H9 (cell line): ENCODE data around the gene ZNF626. TPM values are rescaled to one million over a fixed set of nuclear protein-coding genes. Genes with fewer than 3 reads are reported as not detected.
"Not testable (repeated sequence)": the region's sequence is repeated elsewhere in the genome, so short reads cannot be mapped to it uniquely, and the experiment has no call there.

Experiments used
- DNase-seq: peaks from one replicate; pipeline ENCODE4 v3.0.0-alpha.2; 2017
- H2AFZ ChIP-seq: one replicate; pipeline ENCODE4 v1.6.1; 2013; ENCODE audit warnings: mild to moderate bottlenecking, low read length, control low read depth, moderate library complexity
- H2AK5ac ChIP-seq: 2 replicates; pipeline ENCODE4 v1.6.1; 2013; ENCODE audit warnings: low read length, control low read depth, mixed read lengths; ENCODE audit not compliant: insufficient read length
- H2BK120ac ChIP-seq: one replicate; pipeline ENCODE4 v1.6.1; 2013; ENCODE audit warnings: low read depth, mild to moderate bottlenecking, low read length, control low read depth, inconsistent platforms; ENCODE audit not compliant: poor library complexity, severe bottlenecking
- H2BK12ac ChIP-seq: 2 replicates; pipeline ENCODE4 v1.6.1; 2013; ENCODE audit warnings: low read length, control low read depth, mixed read lengths, low read depth; ENCODE audit not compliant: insufficient read length
- H2BK15ac ChIP-seq: 2 replicates; pipeline ENCODE4 v1.6.1; 2013; ENCODE audit warnings: low read depth, low read length, control low read depth
- H2BK20ac ChIP-seq: one replicate; pipeline ENCODE4 v1.6.1; 2013; ENCODE audit warnings: low read depth, mild to moderate bottlenecking, low read length, control low read depth, inconsistent platforms; ENCODE audit not compliant: poor library complexity, severe bottlenecking
- H2BK5ac ChIP-seq: 2 replicates; pipeline ENCODE4 v1.6.1; 2013; ENCODE audit warnings: low read length, control low read depth, mixed read lengths; ENCODE audit not compliant: insufficient read length
- H3K14ac ChIP-seq: 2 replicates; pipeline ENCODE4 v1.6.1; 2013; ENCODE audit warnings: low read length, control low read depth; ENCODE audit not compliant: insufficient read depth
- H3K18ac ChIP-seq: 2 replicates; pipeline ENCODE4 v1.6.1; 2013; ENCODE audit warnings: low read depth, mild to moderate bottlenecking, mixed read lengths, low read length, control low read depth; ENCODE audit not compliant: insufficient read length
- H3K23ac ChIP-seq: 2 replicates; pipeline ENCODE4 v1.6.1; 2013; ENCODE audit warnings: low read length, control low read depth, mixed read lengths, low read depth; ENCODE audit not compliant: insufficient read length
- H3K23me2 ChIP-seq: 2 replicates; pipeline ENCODE4 v1.6.1; 2013; ENCODE audit warnings: low read depth, mild to moderate bottlenecking, mixed read lengths, low read length, control low read depth; ENCODE audit not compliant: insufficient read length, poor library complexity, severe bottlenecking
- H3K27ac ChIP-seq: 2 replicates; pipeline ENCODE4 v1.5.1; 2013; ENCODE audit warnings: low read length, control low read depth, mixed read lengths, low read depth; ENCODE audit not compliant: insufficient read length
- H3K27me3 ChIP-seq: 2 replicates; pipeline ENCODE4 v1.6.1; 2013; ENCODE audit warnings: low read length, control low read depth, inconsistent platforms; ENCODE audit not compliant: insufficient read depth
- H3K4ac ChIP-seq: 2 replicates; pipeline ENCODE4 v1.6.1; 2013; ENCODE audit warnings: low read depth, mild to moderate bottlenecking, control low read depth, inconsistent platforms, low read length, moderate library complexity
- H3K4me1 ChIP-seq: 2 replicates; pipeline ENCODE4 v1.6.1; 2013; ENCODE audit warnings: low read length, control low read depth, inconsistent platforms; ENCODE audit not compliant: insufficient read depth
- H3K4me2 ChIP-seq: 2 replicates; pipeline ENCODE4 v1.6.1; 2013; ENCODE audit warnings: low read length, control low read depth, mixed read lengths; ENCODE audit not compliant: insufficient read length, insufficient read depth
- H3K56ac ChIP-seq: 2 replicates; pipeline ENCODE4 v1.6.1; 2013; ENCODE audit warnings: low read depth, mild to moderate bottlenecking, mixed read lengths, low read length, control low read depth; ENCODE audit not compliant: insufficient read length
- H3K79me1 ChIP-seq: 2 replicates; pipeline ENCODE4 v1.6.1; 2013; ENCODE audit warnings: low read depth, mild to moderate bottlenecking, moderate library complexity, low read length, control low read depth, inconsistent platforms; ENCODE audit not compliant: insufficient read depth, poor library complexity, severe bottlenecking
- H3K79me2 ChIP-seq: 2 replicates; pipeline ENCODE4 v1.6.1; 2013; ENCODE audit warnings: low read length, control low read depth, inconsistent platforms; ENCODE audit not compliant: insufficient read depth
- H3K9ac ChIP-seq: 2 replicates; pipeline ENCODE4 v1.6.1; 2013; ENCODE audit warnings: low read length, control low read depth, mixed read lengths; ENCODE audit not compliant: insufficient read length; ENCODE audit errors: extremely low read depth
- H3K9me3 ChIP-seq: one replicate; pipeline ENCODE4 v1.6.1; 2013; ENCODE audit warnings: low read depth, low read length, inconsistent platforms; ENCODE audit not compliant: control insufficient read depth
- H3T11ph ChIP-seq: one replicate; pipeline ENCODE4 v1.6.1; 2013; ENCODE audit warnings: mild to moderate bottlenecking, low read length, control low read depth, inconsistent platforms
- H4K20me1 ChIP-seq: one replicate; pipeline ENCODE4 v1.6.1; 2013; ENCODE audit not compliant: control insufficient read depth, insufficient read length, insufficient read depth
- H4K5ac ChIP-seq: 2 replicates; pipeline ENCODE4 v1.6.1; 2013; ENCODE audit warnings: low read depth, mild to moderate bottlenecking, mixed read lengths, low read length, control low read depth; ENCODE audit not compliant: insufficient read length
- H4K8ac ChIP-seq: replicated peaks from 2 replicates; pipeline ENCODE4 v1.6.1; 2013; ENCODE audit warnings: low read length, control low read depth, mixed read lengths, low read depth; ENCODE audit not compliant: insufficient read length
- H4K91ac ChIP-seq: 2 replicates; pipeline ENCODE4 v1.6.1; 2013; ENCODE audit warnings: low read depth, mild to moderate bottlenecking, moderate library complexity, mixed read lengths, low read length, control low read depth; ENCODE audit not compliant: insufficient read length
- H3K27ac Mint-ChIP-seq, 3 experiments: 2 replicates in 2 of 3; 3 replicates in 1 of 3; pipeline ENCODE4 v1.8.0; 2020 to 2021; ENCODE audit warnings: mixed read lengths in 3 of 3, mild to moderate bottlenecking in 1 of 3, moderate library complexity in 1 of 3
- H3K27me3 Mint-ChIP-seq: 2 replicates; pipeline ENCODE4 v1.8.0; 2021; ENCODE audit warnings: low read depth, mild to moderate bottlenecking, moderate library complexity, mixed read lengths
- H3K36me3 Mint-ChIP-seq, 3 experiments: 2 replicates in 2 of 3; 3 replicates in 1 of 3; pipeline ENCODE4 v1.8.0; 2020 to 2021; ENCODE audit warnings: low read depth in 3 of 3, mixed read lengths in 3 of 3; ENCODE audit not compliant: insufficient read depth in 1 of 3
- H3K4me1 Mint-ChIP-seq, 2 experiments: 2 replicates each; pipeline ENCODE4 v1.8.0; 2020; ENCODE audit warnings: mixed read lengths in 2 of 2
- H3K4me3 Mint-ChIP-seq, 2 experiments: 2 replicates in 1 of 2; 3 replicates in 1 of 2; pipeline ENCODE4 v1.8.0; 2020 to 2021; ENCODE audit warnings: mild to moderate bottlenecking in 2 of 2, mixed read lengths in 2 of 2, moderate library complexity in 1 of 2
- H3K9me3 Mint-ChIP-seq, 2 experiments: 2 replicates in 1 of 2; 3 replicates in 1 of 2; pipeline ENCODE4 v1.8.0; 2020; ENCODE audit warnings: mild to moderate bottlenecking in 2 of 2, mixed read lengths in 2 of 2, moderate library complexity in 1 of 2
- CTCF ChIP-seq: fragments of 200-600 bp; sonication (generic); conservative IDR thresholded peaks from 3 replicates; pipeline ENCODE4 v1.8.0; 2021; ENCODE audit warnings: antibody characterized with exemption, mild to moderate bottlenecking
- WGBS: extraction: QIAGEN DNeasy Blood & Tissue Kit; methylation state at CpG from one replicate; pipeline ENCODE4 v1.1.7; 2013; ENCODE audit warnings: missing lambda C conversion rate, low lambda C conversion rate, mixed read lengths; ENCODE audit not compliant: insufficient read length; ENCODE audit errors: extremely low coverage; 5-methylcytosine and 5-hydroxymethylcytosine counted together
- total RNA-seq: library from RNA; stranded (reverse); gene quantifications from 2 replicates; pipeline ENCODE4 v1.2.1, GENCODE V29; 2021

ZNF626 gene
- total RNA-seq, 1 experiment from 2014 or later, result 18.3 TPM

- Histone ChIP-seq H2BK15ac (no peak overlapping the region), H3K18ac (no peak overlapping the region), H2BK120ac (no peak overlapping the region), H3K4me1 (no peaks in the 10 kb centered on the region), H4K20me1 (peaks cover 3% of the 10 kb centered on the region), H2BK12ac (no peak overlapping the region), H3K23ac (no peak overlapping the region), H3K23me2 (no peaks in the 10 kb centered on the region), H3K27me3 (no peaks in the 10 kb centered on the region), H2AK5ac (no peak overlapping the region), H3K79me2 (no peaks in the 10 kb centered on the region), H2BK20ac (no peak overlapping the region), H3K56ac (no peak overlapping the region), H3K4me2 (no peak overlapping the region), H3T11ph (no peak overlapping the region), H3K4ac (no peak overlapping the region), H3K9me3 (peaks cover 35% of the 10 kb centered on the region), H2BK5ac (no peak overlapping the region), H4K8ac (no peak overlapping the region), H3K9ac (no peak overlapping the region), H4K5ac (no peak overlapping the region), H2AFZ (no peak overlapping the region), H3K79me1 (no peaks in the 10 kb centered on the region), H3K14ac (no peak overlapping the region), H4K91ac (no peak overlapping the region), H3K27ac (no peak overlapping the region)
- Mint-ChIP-seq H3K4me3 (no peak overlapping the region), H3K27me3 (peaks cover 1% of the 10 kb centered on the region; the same call in 1 of the 2 replicates), H3K9me3 (peaks cover 65 to 68% of the 10 kb centered on the region in 2 experiments), H3K4me1 (no peaks in the 10 kb centered on the region), H3K27ac (no peak overlapping the region), H3K36me3 (peaks cover 74 to 85% (median 80%) of the 10 kb centered on the region in 3 experiments)
- no peak for DNase-seq
- TF ChIP-seq CTCF, result no peak
- WGBS, result no CpG with 5 or more reads among the region's 2 CpGs
Measured at GRCh38 chr19:20640023-20640422, 21.3 kb downstream of the ZNF626 start.

DNA sequence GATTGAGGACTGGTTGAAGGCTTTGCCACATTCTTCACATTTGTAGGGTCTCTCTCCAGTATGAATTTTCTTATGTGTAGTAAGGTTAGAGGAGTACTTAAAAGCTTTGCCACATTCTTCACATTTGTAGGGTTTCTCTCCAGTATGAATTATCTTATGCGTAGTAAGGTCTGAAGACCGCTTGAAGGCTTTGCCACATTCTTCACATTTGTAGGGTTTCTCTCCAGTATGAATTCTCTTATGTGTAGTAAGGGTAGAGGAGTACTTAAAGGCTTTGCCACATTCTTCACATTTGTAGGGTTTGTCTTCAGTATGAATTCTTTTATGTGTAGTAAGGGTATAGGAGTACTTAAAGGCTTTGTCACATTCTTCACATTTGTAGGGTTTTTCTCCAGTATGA lies 36.8 kb downstream of the ZNF626 start:
- H2BK120ac ChIP-seq, H3K14ac ChIP-seq, H3K27me3 Mint-ChIP-seq, H3T11ph ChIP-seq, H2BK15ac ChIP-seq, H3K79me2 ChIP-seq, H3K9ac ChIP-seq, H2BK20ac ChIP-seq, H3K4me1 ChIP-seq, DNase-seq, H4K8ac ChIP-seq, H2BK12ac ChIP-seq, H3K27ac ChIP-seq, H3K23me2 ChIP-seq, H2BK5ac ChIP-seq, H3K23ac ChIP-seq, H2AFZ ChIP-seq, H3K27me3 ChIP-seq, H4K5ac ChIP-seq, H4K91ac ChIP-seq, H3K79me1 ChIP-seq, H3K4me3 Mint-ChIP-seq, H4K20me1 ChIP-seq, H3K18ac ChIP-seq, H3K4me2 ChIP-seq, H3K56ac ChIP-seq, H3K4me1 Mint-ChIP-seq, H3K27ac Mint-ChIP-seq, H2AK5ac ChIP-seq, H3K4ac ChIP-seq: not testable (repeated sequence)
- Mint-ChIP-seq H3K36me3 (peaks cover 36 to 54% (median 37%) of the 10 kb centered on the region in 3 experiments), H3K9me3 (peaks cover 74 to 80% of the 10 kb centered on the region in 2 experiments)
- no CpG with 5 or more reads among the region's 2 CpGs for WGBS
- H3K9me3 ChIP-seq, result peaks cover 47% of the 10 kb centered on the region
